HG03175 (cell line): Measurements from ENCODE around the gene ADAM8.
A peak's percentile ranks its signal among the peaks of the same experiment; 100 is the strongest.
"Not testable (repeated sequence)": the region's sequence is repeated elsewhere in the genome, so short reads cannot be mapped to it uniquely, and the experiment has no call there.

Experiments used
- ATAC-seq: cut with Tn5 transposase; IDR thresholded peaks from one replicate; pipeline ENCODE4 v1.9.1; 2021; ENCODE audit warnings: mild to moderate bottlenecking, moderate library complexity; ENCODE audit not compliant: unreplicated experiment

ADAM8 gene

DNA sequence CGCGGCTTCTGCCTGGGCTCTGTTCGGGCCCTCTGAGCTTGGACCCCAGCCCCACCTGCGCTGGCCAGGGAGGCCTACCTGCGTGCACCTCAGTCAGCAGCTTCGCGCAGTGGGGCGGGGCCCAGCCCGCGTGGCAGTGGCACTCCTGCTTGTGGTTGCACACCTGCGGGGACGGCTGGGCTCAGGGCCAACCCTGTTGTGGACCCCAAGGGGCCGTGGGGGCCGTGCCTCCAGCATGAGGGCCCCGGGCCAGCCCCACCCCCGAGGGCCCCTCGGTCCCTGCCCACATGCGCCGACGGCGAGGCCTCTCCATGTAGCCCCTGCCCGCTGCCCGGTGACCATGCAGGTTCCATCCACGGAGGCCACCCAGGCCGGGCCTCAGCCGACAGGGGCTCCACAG, 7.3 kb downstream of the ADAM8 start:
- no peak for ATAC-seq

DNA sequence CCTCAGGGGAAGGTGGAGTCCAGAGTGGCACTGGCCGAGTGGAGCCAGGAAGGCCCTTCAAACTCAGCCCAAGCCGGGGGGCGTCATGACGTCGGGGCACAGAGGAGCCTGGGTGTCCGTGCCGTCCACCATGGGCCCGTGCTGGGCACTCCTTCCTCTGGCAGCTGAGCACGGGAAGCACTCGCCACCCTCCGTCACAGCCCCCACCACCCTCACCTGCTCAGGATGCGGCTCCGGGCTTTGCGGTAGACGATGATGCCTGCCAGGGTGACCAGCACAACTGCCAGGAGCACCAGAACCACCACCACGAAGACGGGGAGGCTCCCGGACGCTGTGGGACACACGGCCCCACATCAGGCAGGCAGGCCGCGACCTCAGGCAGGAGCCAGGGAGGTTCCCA, 8.1 kb downstream of the ADAM8 start:
- no peak for ATAC-seq

DNA sequence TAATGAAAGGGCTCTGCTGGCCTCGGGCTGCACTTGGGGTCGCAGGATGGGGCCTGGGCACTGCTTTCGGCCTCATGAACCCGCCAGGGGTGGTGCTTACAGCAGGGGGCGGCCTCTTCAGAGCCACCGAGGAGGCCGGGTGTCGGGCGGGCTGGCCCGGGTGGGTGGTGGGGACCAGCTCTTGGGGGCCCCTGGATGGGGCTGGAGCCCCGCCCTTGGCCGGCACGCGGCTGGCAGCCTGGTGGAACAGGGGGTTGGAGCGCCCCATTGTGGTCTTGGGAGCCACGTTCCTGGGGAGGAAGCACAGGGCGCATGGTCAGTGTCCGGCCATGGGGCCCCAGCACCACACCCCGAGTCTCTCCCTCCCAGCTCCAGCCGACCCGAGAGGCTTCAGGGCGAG, 8.8 kb downstream of the ADAM8 start:
- no peak for ATAC-seq

DNA sequence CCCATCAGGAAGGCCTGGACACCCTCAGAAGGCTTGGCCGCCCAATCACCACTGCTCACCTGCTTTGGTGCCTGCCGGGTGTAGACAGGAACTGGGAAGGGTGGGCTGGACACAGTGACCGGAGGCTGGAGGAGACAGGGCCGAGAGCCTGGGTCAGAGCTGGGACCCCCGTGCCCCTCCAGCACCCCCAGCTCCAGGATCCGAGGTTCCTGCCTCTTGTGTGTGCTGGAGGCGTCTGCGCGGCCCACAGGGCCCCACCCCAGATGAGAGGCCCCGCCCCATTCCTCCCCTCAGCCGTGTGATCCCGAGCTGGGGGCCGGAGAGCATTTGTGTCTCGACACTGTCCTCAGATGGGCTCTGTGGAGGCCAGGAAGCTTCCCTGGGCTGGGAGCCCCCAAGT, 9.4 kb downstream of the ADAM8 start:
- ATAC-seq, result no peak

- no peak for ATAC-seq
These were observed 10.4 kb downstream of the ADAM8 start for GRCh38 chr10:133266056-133266795.

DNA sequence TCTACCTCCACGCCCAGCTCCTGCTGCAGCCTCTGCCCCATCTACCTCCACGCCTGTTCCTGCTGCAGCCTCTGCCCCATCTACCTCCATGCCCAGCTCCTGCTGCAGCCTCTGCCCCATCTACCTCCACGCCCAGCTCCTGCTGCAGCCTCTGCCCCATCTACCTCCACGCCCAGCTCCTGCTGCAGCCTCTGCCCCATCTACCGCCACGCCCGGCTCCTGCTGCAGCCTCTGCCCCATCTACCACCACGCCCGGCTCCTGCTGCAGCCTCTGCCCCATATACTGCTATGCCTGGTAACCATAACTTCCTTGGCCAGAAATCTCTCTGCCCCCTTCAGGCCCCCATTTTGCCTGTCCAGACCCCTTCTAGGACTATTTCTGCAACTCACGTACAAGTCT, 11.6 kb downstream of the ADAM8 start:
- ATAC-seq, result not testable (repeated sequence)

GRCh38 chr10:133264461-133264860, 12.2 kb downstream of the ADAM8 start:
- no peak for ATAC-seq

GRCh38 chr10:133263674-133264073, 13.0 kb downstream of the ADAM8 start:
- no peak for ATAC-seq

DNA sequence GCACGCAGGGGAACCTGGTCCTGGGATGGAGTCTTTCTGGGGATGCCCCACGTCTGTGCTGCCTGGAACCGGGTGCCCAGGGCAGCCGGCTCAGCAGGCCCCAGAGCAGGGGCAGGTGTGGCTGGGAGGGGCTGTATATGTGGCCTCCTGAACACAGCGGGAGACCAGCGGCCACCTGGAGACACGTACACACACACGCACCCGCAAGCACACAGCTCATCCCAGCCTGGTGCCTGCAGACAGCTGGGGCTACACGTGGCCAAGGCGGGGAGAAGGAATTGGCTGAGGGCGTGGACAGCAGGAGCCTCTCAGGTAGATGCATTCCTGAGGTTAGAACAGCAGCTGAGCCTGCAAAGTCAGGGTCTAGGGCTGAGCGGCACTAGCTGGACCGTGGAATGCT, 14.0 kb downstream of the ADAM8 start:
- ATAC-seq, result no peak

DNA sequence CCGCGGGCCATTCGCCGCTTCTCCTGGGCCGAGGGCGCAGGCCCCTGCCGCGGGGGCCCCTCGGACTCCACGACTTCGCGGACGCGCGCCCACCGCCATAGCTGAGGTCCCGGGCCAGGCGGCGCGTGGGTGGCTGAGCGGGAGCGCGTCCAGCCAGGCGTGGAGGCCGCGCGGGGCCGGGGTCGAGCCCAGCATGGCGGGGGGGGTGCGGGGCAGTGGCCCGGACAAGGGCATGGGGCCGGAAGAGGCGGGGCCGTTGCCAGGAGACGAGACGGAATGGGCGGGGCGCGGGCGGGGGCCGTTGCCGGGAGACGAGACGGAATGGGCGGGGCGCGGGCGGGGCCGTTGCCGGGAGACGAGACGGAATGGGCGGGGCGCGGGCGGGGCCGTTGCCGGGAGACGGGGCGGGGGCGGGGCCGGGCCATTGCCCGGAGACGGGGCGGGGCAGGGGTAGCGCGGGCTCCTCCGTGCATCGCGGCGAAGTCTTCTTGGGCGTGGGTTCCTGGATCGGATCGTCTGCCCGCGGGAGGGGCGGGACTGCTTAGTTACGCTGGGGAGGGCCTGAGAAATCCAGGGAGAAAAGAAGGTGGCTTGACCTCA, 14.8 kb downstream of the ADAM8 start:
- peak; percentile 58 for ATAC-seq

GRCh38 chr10:133260895-133261725, 15.6 kb downstream of the ADAM8 start:
- peak; percentile 45 for ATAC-seq

DNA sequence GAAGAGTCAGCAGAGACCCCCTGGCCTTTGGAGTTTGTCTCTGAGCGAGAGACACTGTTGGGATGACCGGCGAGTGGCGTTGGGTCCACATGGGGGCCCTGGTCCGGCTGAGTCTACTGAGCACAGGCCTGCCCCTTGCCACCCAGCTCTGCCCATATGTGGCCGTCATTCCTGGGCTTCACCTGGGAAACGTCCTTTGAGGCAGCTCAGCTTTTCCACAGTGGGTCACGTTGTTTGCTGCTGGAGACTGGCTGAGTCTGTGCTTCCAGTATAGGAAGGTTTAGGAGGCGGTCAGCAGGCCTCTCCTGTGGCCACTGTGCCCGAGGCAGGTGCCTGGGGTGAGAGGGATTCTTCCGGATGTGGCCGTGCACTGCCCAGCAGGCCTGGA, 17.1 kb downstream of the ADAM8 start:
- ATAC-seq, result no peak

- ATAC-seq, result no peak
These were observed 17.7 kb downstream of the ADAM8 start for GRCh38 chr10:133258818-133259601.

DNA sequence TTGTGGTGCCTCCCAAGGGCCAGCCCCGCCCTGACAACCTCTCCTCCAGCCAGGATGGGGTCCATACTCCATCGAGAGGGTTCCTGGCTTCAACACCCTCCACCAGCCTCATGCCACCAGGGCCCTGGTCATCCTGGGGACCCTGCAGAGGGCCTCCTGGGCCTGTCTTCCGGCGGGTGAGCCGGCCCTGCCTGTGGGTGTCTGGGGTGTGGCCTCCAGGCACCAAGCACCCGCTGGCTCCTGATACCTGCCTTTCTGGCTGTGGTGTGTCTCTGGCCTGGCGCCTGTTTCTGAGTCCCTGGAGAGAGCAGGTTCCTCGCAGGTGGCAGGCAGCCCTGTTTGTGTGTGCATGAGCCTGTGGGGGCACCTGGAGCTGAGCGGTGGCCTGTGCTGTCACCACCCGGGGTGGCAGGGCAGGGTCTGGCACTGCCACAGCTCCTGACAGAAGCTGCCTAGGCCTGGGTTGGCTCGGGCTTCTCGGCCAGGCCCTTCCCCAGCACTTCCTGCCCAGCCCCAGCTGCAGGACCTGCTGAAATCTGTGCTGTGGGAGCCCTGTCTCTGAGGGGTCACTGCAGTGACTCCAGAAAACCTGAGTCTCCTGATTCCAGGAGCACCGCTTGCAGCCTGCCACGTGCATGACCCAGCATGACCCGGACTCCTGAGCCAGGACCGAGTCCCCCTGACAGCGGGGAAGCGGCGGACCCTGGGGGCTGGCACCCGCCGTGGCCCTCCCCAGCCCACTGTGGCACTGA, 18.4 kb downstream of the ADAM8 start:
- peak; percentile 34 for ATAC-seq

GRCh38 chr10:133257489-133258065, 19.1 kb downstream of the ADAM8 start:
- peak; percentile 9 for ATAC-seq

- ATAC-seq, result no peak
These were observed 21.3 kb downstream of the ADAM8 start for GRCh38 chr10:133255323-133255722.

DNA sequence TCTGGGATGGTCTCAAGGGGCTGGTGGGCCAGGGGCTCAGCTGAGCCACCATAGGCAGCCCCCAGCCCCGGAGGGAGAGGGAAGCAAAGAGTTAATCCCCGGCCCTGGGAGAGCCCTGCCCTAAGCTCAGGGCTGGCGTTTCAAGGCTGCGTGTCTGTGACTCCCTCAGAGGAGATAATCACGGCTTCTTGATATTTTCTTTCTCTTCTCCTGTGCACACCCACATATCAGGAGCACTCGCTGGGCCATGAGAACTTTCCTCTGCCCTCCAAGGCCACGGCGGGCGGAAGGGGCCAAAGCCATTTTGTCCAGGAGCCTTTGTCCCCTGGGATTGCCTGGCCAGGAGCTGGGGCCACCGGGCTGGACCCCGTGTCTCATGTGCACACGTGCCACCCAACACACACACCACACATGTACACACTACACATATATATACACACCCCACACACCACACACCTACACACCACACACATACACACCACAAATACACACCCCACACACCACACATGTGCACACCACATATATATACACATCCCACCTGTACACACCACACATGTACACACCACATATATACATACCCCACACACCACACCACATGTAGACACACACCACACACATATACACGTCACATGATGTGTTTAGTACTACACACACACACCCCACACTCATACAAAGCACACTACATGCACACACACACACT, 22.1 kb downstream of the ADAM8 start:
- ATAC-seq, result no peak

- ATAC-seq, result no peak
These were observed 23.2 kb downstream of the ADAM8 start for GRCh38 chr10:133253361-133253955.

GRCh38 chr10:133252223-133252552, 24.5 kb downstream of the ADAM8 start:
- no peak for ATAC-seq
